Ishikawa (cell line): ENCODE results near the gene EPB41L2.

Experiments used
- CEBPB ChIP-seq: IDR thresholded peaks from 2 replicates; pipeline ENCODE4 v1.6.1; 2012
- CREB1 ChIP-seq: IDR thresholded peaks from 2 replicates; pipeline ENCODE4 v1.6.1; 2012; ENCODE audit warnings: low read depth
- EP300 ChIP-seq: IDR thresholded peaks from 2 replicates; pipeline ENCODE4 v1.6.1; 2012; ENCODE audit warnings: borderline replicate concordance
- MAX ChIP-seq: IDR thresholded peaks from 2 replicates; pipeline ENCODE4 v1.6.1; 2012
- NFIC ChIP-seq: IDR thresholded peaks from 2 replicates; pipeline ENCODE4 v1.6.1; 2012
- RAD21 ChIP-seq: IDR thresholded peaks from 2 replicates; pipeline ENCODE4 v1.6.1; 2012; ENCODE audit warnings: low read depth
- REST ChIP-seq: IDR thresholded peaks from 2 replicates; pipeline ENCODE4 v1.6.1; 2012; ENCODE audit warnings: low read depth, mild to moderate bottlenecking
- TAF1 ChIP-seq: IDR thresholded peaks from 2 replicates; pipeline ENCODE4 v1.6.1; 2012; ENCODE audit warnings: low read depth, mild to moderate bottlenecking
- TCF12 ChIP-seq: IDR thresholded peaks from 2 replicates; pipeline ENCODE4 v1.6.1; 2012; ENCODE audit warnings: low read depth
- TEAD4 ChIP-seq: IDR thresholded peaks from 2 replicates; pipeline ENCODE4 v1.6.1; 2012

DNA sequence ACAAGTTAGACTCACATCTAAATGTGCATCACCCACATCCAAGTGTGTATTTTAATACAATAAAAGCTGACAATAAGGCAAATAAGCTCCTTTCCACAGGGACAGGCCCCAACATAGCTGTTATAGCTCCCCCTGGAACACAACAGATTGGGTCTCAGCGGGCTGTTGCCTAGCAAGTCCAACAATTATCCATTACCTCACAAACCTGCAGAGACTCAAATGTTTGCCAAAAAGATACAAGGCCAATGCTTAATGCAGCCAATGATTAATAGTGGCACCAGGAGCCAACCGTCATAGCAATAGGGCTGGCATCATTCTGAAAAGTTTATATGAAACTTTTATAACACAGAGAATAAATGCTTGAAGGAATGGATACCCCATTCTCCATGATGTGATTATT, 35.7 kb downstream of the EPB41L2 start:
- TF ChIP-seq NFIC (no peak), REST (no peak), MAX (no peak), EP300 (no peak), TAF1 (no peak), CEBPB (no peak), TCF12 (no peak), RAD21 (no peak), TEAD4 (no peak), CREB1 (no peak)
